Measurements from ENCODE around the gene ARHGEF11. TPM values are rescaled to one million over a fixed set of nuclear protein-coding genes. Genes with fewer than 3 reads are reported as not detected.

ARHGEF11 gene
- total RNA-seq, 1 experiment from 2014 or later, result 38.1 TPM

DNA sequence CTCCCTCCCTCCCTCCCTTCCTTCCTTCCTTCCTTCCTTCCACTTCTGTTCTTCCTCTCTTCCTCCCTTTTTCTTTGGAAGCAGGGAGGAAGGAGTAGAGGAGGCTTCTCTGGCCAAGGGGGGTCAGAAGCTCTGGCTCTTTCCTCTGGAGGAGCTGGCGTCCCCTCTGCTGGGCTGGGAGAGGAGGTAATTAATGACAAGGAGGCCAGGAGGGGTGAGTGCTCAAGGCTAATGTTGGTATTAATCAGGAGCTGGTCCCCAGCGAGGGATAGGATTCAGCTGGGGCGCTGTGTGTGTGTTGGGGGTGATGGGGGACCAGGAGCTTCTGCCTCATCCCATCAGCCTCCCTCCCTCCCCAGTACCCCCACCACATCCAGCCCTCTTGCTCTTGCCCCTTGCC is 158.2 kb downstream of the ARHGEF11 start:
- ATAC-seq (no peak), DNase-seq (ENCODE audit: low spot score) (no peak)
- Mint-ChIP-seq H3K9me3 (no peaks in the 10 kb centered on the region), H3K4me1 (peaks cover 34% of the 10 kb centered on the region), H3K27ac (no peak overlapping the region), H3K27me3 (ENCODE audit: low read depth) (peaks cover 61% of the 10 kb centered on the region), H3K4me3 (peak overlapping the region; percentile 43), H3K36me3 (no peaks in the 10 kb centered on the region)
- POLR2A ChIA-PET, result interaction anchor here (0.7 kb wide), 1 partner anchor 159 kb away, joined by 3 read pairs; the partner anchor contains the start of genes ISG20L2 and METTL25B
- TF ChIP-seq, protein P1, sequence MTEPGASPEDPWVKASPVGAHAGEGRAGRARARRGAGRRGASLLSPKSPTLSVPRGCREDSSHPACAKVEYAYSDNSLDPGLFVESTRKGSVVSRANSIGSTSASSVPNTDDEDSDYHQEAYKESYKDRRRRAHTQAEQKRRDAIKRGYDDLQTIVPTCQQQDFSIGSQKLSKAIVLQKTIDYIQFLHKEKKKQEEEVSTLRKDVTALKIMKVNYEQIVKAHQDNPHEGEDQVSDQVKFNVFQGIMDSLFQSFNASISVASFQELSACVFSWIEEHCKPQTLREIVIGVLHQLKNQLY (CRISPR knock-in tag; IDR thresholded peaks at IDR 0.05), result no peak
- TF ChIP-seq, protein P2, sequence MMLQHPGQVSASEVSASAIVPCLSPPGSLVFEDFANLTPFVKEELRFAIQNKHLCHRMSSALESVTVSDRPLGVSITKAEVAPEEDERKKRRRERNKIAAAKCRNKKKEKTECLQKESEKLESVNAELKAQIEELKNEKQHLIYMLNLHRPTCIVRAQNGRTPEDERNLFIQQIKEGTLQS (CRISPR knock-in tag; conservative IDR thresholded peaks at IDR 0.05), result no peak
- TF ChIP-seq ZNF416 (CRISPR knock-in tag; IDR thresholded peaks at IDR 0.05) (no peak), ZNF138 (CRISPR knock-in tag; conservative IDR thresholded peaks at IDR 0.05) (no peak), JAZF1 (CRISPR knock-in tag; IDR thresholded peaks at IDR 0.05) (no peak)
- TF ChIP-seq, protein P3, sequence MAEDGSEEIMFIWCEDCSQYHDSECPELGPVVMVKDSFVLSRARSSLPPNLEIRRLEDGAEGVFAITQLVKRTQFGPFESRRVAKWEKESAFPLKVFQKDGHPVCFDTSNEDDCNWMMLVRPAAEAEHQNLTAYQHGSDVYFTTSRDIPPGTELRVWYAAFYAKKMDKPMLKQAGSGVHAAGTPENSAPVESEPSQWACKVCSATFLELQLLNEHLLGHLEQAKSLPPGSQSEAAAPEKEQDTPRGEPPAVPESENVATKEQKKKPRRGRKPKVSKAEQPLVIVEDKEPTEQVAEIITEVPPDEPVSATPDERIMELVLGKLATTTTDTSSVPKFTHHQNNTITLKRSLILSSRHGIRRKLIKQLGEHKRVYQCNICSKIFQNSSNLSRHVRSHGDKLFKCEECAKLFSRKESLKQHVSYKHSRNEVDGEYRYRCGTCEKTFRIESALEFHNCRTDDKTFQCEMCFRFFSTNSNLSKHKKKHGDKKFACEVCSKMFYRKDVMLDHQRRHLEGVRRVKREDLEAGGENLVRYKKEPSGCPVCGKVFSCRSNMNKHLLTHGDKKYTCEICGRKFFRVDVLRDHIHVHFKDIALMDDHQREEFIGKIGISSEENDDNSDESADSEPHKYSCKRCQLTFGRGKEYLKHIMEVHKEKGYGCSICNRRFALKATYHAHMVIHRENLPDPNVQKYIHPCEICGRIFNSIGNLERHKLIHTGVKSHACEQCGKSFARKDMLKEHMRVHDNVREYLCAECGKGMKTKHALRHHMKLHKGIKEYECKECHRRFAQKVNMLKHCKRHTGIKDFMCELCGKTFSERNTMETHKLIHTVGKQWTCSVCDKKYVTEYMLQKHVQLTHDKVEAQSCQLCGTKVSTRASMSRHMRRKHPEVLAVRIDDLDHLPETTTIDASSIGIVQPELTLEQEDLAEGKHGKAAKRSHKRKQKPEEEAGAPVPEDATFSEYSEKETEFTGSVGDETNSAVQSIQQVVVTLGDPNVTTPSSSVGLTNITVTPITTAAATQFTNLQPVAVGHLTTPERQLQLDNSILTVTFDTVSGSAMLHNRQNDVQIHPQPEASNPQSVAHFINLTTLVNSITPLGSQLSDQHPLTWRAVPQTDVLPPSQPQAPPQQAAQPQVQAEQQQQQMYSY (CRISPR knock-in tag; IDR thresholded peaks at IDR 0.05), result no peak
- CTCF ChIA-PET, result interaction anchor here (0.5 to 13.3 kb wide), 21 partner anchors 11 to 260 kb away, joined by 3 to 211 read pairs (median 5); partner anchors contain the start of genes INSRR, ISG20L2, LRRC71 and METTL25B

DNA sequence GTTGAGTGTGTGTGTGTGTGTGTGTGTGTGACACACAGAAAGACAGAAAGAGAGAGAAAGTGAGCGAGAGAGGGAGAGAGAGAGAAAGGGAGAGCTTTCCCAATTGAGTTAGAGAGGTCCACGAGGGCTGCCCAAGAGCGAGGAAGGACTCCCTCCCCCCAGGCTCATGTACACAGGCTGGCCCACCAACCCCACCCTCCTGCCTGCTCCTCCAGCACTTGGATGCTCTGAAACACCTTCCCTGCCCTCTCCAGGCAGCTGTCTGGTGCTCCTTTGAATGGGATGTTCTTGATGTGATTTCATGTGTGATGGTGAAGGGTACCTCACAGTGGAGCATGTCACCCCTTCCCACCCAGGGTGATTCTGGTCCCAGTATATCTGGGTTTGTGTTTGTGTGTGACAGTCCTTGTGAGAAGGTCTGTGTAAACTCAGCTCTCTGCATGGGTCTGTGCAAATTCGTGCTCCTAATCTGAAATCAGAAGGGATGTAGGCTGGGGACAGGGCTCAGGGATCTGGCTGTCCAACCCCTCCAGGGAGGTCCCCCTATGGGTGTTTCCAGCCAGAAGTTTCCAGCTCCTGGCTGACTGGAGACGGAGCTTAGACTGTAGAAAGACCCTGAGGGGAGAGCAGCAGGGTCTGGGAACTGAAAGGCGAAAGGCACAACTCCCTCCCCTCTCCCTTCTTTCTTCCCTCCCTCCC is 158.8 kb downstream of the ARHGEF11 start:
- no peaks in the 10 kb centered on the region for H3K36me3 Mint-ChIP-seq
- H3K27me3 Mint-ChIP-seq (ENCODE audit: low read depth), result peaks cover 55% of the 10 kb centered on the region
- H3K9me3 Mint-ChIP-seq, result no peaks in the 10 kb centered on the region
- H3K4me1 Mint-ChIP-seq, result peaks cover 32% of the 10 kb centered on the region
- H3K27ac Mint-ChIP-seq, result no peak overlapping the region
- ATAC-seq (no peak), DNase-seq (ENCODE audit: low spot score) (no peak)
- CTCF ChIA-PET, result interaction anchor here (0.5 to 13.3 kb wide), 20 partner anchors 10 to 260 kb away, joined by 3 to 211 read pairs (median 6); partner anchors contain the start of genes INSRR, ISG20L2, LRRC71 and METTL25B
- no peak for TF ChIP-seq GRHL2 (CRISPR knock-in tag; IDR thresholded peaks at IDR 0.05; ENCODE audit: insufficient replicate concordance, severe bottlenecking)
- TF ChIP-seq, protein P4, sequence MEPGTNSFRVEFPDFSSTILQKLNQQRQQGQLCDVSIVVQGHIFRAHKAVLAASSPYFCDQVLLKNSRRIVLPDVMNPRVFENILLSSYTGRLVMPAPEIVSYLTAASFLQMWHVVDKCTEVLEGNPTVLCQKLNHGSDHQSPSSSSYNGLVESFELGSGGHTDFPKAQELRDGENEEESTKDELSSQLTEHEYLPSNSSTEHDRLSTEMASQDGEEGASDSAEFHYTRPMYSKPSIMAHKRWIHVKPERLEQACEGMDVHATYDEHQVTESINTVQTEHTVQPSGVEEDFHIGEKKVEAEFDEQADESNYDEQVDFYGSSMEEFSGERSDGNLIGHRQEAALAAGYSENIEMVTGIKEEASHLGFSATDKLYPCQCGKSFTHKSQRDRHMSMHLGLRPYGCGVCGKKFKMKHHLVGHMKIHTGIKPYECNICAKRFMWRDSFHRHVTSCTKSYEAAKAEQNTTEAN (CRISPR knock-in tag; IDR thresholded peaks at IDR 0.05), result no peak
- TF ChIP-seq NFATC4 (CRISPR knock-in tag; IDR thresholded peaks at IDR 0.05), result no peak
- no peak for TF ChIP-seq ESRRA (CRISPR knock-in tag; IDR thresholded peaks at IDR 0.05; ENCODE audit: borderline replicate concordance)
- TF ChIP-seq, protein P5, sequence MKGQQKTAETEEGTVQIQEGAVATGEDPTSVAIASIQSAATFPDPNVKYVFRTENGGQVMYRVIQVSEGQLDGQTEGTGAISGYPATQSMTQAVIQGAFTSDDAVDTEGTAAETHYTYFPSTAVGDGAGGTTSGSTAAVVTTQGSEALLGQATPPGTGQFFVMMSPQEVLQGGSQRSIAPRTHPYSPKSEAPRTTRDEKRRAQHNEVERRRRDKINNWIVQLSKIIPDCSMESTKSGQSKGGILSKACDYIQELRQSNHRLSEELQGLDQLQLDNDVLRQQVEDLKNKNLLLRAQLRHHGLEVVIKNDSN (CRISPR knock-in tag; IDR thresholded peaks at IDR 0.05), result no peak
- TF ChIP-seq JAZF1 (CRISPR knock-in tag; IDR thresholded peaks at IDR 0.05), result no peak
- TF ChIP-seq GABPB1 (CRISPR knock-in tag; IDR thresholded peaks at IDR 0.05), result no peak
- TF ChIP-seq, protein P6, sequence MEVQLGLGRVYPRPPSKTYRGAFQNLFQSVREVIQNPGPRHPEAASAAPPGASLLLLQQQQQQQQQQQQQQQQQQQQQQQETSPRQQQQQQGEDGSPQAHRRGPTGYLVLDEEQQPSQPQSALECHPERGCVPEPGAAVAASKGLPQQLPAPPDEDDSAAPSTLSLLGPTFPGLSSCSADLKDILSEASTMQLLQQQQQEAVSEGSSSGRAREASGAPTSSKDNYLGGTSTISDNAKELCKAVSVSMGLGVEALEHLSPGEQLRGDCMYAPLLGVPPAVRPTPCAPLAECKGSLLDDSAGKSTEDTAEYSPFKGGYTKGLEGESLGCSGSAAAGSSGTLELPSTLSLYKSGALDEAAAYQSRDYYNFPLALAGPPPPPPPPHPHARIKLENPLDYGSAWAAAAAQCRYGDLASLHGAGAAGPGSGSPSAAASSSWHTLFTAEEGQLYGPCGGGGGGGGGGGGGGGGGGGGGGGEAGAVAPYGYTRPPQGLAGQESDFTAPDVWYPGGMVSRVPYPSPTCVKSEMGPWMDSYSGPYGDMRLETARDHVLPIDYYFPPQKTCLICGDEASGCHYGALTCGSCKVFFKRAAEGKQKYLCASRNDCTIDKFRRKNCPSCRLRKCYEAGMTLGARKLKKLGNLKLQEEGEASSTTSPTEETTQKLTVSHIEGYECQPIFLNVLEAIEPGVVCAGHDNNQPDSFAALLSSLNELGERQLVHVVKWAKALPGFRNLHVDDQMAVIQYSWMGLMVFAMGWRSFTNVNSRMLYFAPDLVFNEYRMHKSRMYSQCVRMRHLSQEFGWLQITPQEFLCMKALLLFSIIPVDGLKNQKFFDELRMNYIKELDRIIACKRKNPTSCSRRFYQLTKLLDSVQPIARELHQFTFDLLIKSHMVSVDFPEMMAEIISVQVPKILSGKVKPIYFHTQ (CRISPR knock-in tag; IDR thresholded peaks at IDR 0.05), result no peak
- no peak for TF ChIP-seq NFYB (CRISPR knock-in tag; conservative IDR thresholded peaks at IDR 0.05; ENCODE audit: low read depth)
- TF ChIP-seq, protein P7, sequence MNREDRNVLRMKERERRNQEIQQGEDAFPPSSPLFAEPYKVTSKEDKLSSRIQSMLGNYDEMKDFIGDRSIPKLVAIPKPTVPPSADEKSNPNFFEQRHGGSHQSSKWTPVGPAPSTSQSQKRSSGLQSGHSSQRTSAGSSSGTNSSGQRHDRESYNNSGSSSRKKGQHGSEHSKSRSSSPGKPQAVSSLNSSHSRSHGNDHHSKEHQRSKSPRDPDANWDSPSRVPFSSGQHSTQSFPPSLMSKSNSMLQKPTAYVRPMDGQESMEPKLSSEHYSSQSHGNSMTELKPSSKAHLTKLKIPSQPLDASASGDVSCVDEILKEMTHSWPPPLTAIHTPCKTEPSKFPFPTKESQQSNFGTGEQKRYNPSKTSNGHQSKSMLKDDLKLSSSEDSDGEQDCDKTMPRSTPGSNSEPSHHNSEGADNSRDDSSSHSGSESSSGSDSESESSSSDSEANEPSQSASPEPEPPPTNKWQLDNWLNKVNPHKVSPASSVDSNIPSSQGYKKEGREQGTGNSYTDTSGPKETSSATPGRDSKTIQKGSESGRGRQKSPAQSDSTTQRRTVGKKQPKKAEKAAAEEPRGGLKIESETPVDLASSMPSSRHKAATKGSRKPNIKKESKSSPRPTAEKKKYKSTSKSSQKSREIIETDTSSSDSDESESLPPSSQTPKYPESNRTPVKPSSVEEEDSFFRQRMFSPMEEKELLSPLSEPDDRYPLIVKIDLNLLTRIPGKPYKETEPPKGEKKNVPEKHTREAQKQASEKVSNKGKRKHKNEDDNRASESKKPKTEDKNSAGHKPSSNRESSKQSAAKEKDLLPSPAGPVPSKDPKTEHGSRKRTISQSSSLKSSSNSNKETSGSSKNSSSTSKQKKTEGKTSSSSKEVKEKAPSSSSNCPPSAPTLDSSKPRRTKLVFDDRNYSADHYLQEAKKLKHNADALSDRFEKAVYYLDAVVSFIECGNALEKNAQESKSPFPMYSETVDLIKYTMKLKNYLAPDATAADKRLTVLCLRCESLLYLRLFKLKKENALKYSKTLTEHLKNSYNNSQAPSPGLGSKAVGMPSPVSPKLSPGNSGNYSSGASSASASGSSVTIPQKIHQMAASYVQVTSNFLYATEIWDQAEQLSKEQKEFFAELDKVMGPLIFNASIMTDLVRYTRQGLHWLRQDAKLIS (CRISPR knock-in tag; IDR thresholded peaks at IDR 0.05; ENCODE audit: borderline replicate concordance), result no peak
- TF ChIP-seq, protein P2 (CRISPR knock-in tag; conservative IDR thresholded peaks at IDR 0.05), result no peak
- TF ChIP-seq ZNF138 (CRISPR knock-in tag; conservative IDR thresholded peaks at IDR 0.05), result no peak
- H3K4me3 Mint-ChIP-seq, result peak overlapping the region; percentile 33
- POLR2A ChIA-PET, result interaction anchor here (0.7 kb wide), 1 partner anchor 158 kb away, joined by 3 read pairs; the partner anchor contains the start of genes ISG20L2 and METTL25B
